ENCODE results near the gene IGFBP4.
A peak's percentile ranks its signal among the peaks of the same experiment; 100 is the strongest.
"Not testable (repeated sequence)": the region's sequence is repeated elsewhere in the genome, so short reads cannot be mapped to it uniquely, and the experiment has no call there.

The IGFBP4 gene

DNA sequence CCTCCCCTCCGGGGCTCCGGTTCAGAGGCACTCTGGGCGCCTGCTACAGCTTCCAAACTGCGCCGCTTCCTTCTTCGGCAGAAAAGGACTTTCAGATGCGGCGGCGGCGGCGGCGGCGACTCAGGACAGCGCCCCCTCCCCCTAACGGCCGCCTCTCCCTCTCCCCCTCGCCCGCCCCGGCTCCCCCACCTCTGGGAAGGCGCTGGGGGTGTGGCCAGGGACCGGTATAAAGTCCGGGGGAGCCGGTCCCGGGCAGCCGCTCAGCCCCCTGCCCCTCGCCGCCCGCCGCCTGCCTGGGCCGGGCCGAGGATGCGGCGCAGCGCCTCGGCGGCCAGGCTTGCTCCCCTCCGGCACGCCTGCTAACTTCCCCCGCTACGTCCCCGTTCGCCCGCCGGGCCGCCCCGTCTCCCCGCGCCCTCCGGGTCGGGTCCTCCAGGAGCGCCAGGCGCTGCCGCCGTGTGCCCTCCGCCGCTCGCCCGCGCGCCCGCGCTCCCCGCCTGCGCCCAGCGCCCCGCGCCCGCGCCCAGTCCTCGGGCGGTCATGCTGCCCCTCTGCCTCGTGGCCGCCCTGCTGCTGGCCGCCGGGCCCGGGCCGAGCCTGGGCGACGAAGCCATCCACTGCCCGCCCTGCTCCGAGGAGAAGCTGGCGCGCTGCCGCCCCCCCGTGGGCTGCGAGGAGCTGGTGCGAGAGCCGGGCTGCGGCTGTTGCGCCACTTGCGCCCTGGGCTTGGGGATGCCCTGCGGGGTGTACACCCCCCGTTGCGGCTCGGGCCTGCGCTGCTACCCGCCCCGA lies at the start of gene IGFBP4:
TSS of gene IGFBP4 (plus strand) at position 255 of the 792 bp plus-strand sequence. CDS start at position 541, 286 bp downstream.
- Mint-ChIP-seq H3K9me3 (no peaks in the 10 kb centered on the region), H3K27me3 (ENCODE audit: low read depth) (peaks cover 7% of the 10 kb centered on the region), H3K4me3 (peak within 1 kb of the TSS; percentile 87), H3K27ac (peak within 1 kb of the TSS; percentile 91), H3K4me1 (ENCODE audit: low read depth) (peaks cover 35% of the 10 kb centered on the region), H3K36me3 (ENCODE audit: low read depth) (peaks cover 11% of the 10 kb centered on the region)

GRCh38 chr17:40399185-40399584 lies 44.1 kb upstream of the IGFBP4 start:
- peaks cover 25% of the 10 kb centered on the region for H3K4me1 Mint-ChIP-seq (ENCODE audit: low read depth)
- H3K27ac Mint-ChIP-seq, result peak overlapping the region; percentile 70
- H3K9me3 Mint-ChIP-seq, result no peaks in the 10 kb centered on the region
- H3K4me3 Mint-ChIP-seq, result no peak overlapping the region
- H3K27me3 Mint-ChIP-seq (ENCODE audit: low read depth), result no peaks in the 10 kb centered on the region
- peaks cover 53% of the 10 kb centered on the region for H3K36me3 Mint-ChIP-seq (ENCODE audit: low read depth)

DNA sequence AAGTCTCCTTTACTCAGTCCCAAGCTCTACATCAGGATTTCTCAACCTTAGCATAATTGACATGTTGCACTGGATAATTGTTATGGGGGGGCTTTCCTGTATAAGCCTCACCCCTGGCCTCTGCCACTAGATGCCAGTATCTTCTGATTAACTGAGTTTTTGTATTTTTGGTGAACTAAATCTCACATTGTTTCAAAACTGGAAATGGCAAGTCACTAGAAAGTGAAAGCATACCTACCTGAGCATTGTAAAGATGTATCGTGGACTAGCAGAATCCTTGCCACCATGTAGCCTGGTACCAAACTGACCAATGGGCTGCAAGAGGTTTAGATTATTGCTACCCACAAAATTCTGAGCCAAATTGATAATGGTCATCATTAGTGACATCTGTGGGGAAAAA lies 40.6 kb upstream of the IGFBP4 start:
- Mint-ChIP-seq H3K27me3 (ENCODE audit: low read depth) (no peaks in the 10 kb centered on the region), H3K4me3 (peak overlapping the region; percentile 14), H3K4me1 (ENCODE audit: low read depth) (peaks cover 27% of the 10 kb centered on the region), H3K36me3 (ENCODE audit: low read depth) (peaks cover 59% of the 10 kb centered on the region), H3K27ac (peak overlapping the region; percentile 68), H3K9me3 (no peaks in the 10 kb centered on the region)

GRCh38 chr17:40404003-40404402 lies 39.2 kb upstream of the IGFBP4 start:
- Mint-ChIP-seq H3K36me3 (ENCODE audit: low read depth) (peaks cover 48% of the 10 kb centered on the region), H3K27ac (no peak overlapping the region), H3K4me3 (no peak overlapping the region)

GRCh38 chr17:40407460-40407859 lies 35.8 kb upstream of the IGFBP4 start:
- Mint-ChIP-seq H3K27ac (no peak overlapping the region), H3K36me3 (ENCODE audit: low read depth) (peaks cover 46% of the 10 kb centered on the region)

More at GRCh38 chr17:40404003-40404402, 39.2 kb upstream of the IGFBP4 start:
- Mint-ChIP-seq H3K9me3 (no peaks in the 10 kb centered on the region), H3K4me1 (ENCODE audit: low read depth) (peaks cover 27% of the 10 kb centered on the region), H3K27me3 (ENCODE audit: low read depth) (no peaks in the 10 kb centered on the region)

DNA sequence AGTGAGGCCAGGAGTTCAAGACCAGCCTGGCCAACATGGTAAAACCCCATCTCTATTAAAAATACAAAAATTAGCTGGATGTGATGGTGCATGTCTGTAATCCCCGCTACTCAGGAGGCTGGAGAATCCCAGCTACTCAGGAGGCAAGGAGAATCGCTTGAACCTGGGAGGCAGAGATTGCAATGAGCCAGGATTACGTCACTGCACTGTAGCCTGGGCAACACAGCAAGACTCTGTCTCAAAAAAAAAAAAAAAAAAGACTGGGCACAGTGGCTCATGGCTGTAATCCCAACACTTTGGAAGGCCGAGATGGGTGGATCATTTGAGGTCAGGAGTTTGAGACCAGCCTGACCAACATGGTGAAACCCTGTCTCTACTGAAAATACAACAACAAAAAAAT lies 33.7 kb upstream of the IGFBP4 start:
- Mint-ChIP-seq H3K36me3 (ENCODE audit: low read depth) (peaks cover 41% of the 10 kb centered on the region), H3K4me1 (ENCODE audit: low read depth) (peaks cover 34% of the 10 kb centered on the region)
- not testable (repeated sequence) for H3K27ac Mint-ChIP-seq; H3K4me3 Mint-ChIP-seq; H3K9me3 Mint-ChIP-seq; H3K27me3 Mint-ChIP-seq (ENCODE audit: low read depth)

More at GRCh38 chr17:40407460-40407859, 35.8 kb upstream of the IGFBP4 start:
- Mint-ChIP-seq H3K4me1 (ENCODE audit: low read depth) (peaks cover 32% of the 10 kb centered on the region), H3K4me3 (no peak overlapping the region), H3K27me3 (ENCODE audit: low read depth) (no peaks in the 10 kb centered on the region), H3K9me3 (no peaks in the 10 kb centered on the region)

GRCh38 chr17:40410082-40410481 lies 33.2 kb upstream of the IGFBP4 start:
- peaks cover 41% of the 10 kb centered on the region for H3K36me3 Mint-ChIP-seq (ENCODE audit: low read depth)
- no peak overlapping the region for H3K4me3 Mint-ChIP-seq
- H3K27ac Mint-ChIP-seq, result peak overlapping the region; percentile 1
- H3K4me1 Mint-ChIP-seq (ENCODE audit: low read depth), result peaks cover 34% of the 10 kb centered on the region
- H3K27me3 Mint-ChIP-seq (ENCODE audit: low read depth), result no peaks in the 10 kb centered on the region
- no peaks in the 10 kb centered on the region for H3K9me3 Mint-ChIP-seq

DNA sequence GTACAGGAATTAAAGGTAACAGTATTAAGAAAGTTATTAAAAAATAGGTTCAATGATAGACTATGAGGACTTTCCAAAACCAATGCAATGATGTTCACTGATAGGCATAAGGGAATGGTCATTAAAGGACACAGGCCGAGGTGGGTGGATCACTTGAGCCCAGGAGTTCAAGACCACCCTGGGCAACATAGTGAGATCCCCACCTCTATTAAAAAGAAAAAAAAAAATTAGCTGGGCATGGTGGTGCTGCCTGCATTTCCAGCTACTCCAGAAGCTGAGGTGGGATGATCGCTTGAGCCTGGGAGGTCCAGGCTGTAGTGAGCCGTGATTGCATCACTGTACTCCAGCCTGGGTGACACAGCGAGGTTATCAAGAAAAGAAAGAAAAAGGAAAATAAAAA lies 31.4 kb upstream of the IGFBP4 start:
- no peak overlapping the region for H3K27ac Mint-ChIP-seq
- H3K4me3 Mint-ChIP-seq, result no peak overlapping the region
- H3K36me3 Mint-ChIP-seq (ENCODE audit: low read depth), result peaks cover 44% of the 10 kb centered on the region
- no peaks in the 10 kb centered on the region for H3K9me3 Mint-ChIP-seq
- H3K27me3 Mint-ChIP-seq (ENCODE audit: low read depth), result no peaks in the 10 kb centered on the region
- H3K4me1 Mint-ChIP-seq (ENCODE audit: low read depth), result peaks cover 45% of the 10 kb centered on the region

- Mint-ChIP-seq H3K9me3 (no peaks in the 10 kb centered on the region), H3K27me3 (ENCODE audit: low read depth) (no peaks in the 10 kb centered on the region), H3K27ac (no peak overlapping the region), H3K36me3 (ENCODE audit: low read depth) (peaks cover 40% of the 10 kb centered on the region), H3K4me1 (ENCODE audit: low read depth) (peaks cover 48% of the 10 kb centered on the region), H3K4me3 (no peak overlapping the region)
Measured at GRCh38 chr17:40412880-40413279, 30.4 kb upstream of the IGFBP4 start.

DNA sequence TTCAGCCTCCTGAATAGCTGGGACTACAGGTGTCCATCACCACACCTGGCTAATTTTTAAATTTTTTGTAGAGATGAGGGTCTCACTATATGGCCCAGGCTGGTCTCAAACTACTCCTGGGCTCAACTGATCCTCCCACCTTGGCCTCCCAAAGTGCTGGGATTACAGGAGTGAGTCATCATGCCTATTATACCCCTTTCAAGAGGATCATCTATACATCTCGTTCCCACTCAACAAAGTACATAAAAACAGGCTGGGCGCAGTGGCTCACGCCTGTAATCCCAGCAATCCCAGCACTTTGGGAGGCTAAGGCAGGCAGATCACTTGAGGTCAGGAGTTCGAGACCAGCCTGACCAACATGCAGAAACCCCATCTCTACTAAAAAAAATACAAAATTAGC lies 28.9 kb upstream of the IGFBP4 start:
- Mint-ChIP-seq H3K4me1 (ENCODE audit: low read depth) (peaks cover 52% of the 10 kb centered on the region), H3K27ac (peak overlapping the region; percentile 36), H3K36me3 (ENCODE audit: low read depth) (peaks cover 39% of the 10 kb centered on the region)
- H3K9me3 Mint-ChIP-seq; H3K4me3 Mint-ChIP-seq; H3K27me3 Mint-ChIP-seq (ENCODE audit: low read depth): not testable (repeated sequence)

DNA sequence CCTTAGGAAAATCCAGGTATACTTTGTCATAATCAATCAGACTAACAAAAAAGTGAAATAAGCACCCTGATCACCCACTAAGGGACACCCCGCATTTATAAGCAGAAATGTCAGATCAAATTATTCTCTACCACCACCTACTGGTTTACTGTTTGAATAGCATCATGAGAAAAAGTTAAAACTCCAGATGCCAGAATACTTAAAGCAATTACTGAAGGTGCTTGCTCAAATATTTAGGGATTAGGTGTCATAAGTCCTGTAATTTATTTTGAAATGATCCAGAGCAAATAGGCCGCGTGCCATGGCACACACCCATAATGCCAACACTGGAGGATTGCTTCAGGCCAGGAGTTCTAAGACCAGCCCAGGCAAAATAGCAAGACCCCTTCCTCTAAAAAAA lies 27.9 kb upstream of the IGFBP4 start:
- Mint-ChIP-seq H3K27ac (peak overlapping the region; percentile 65), H3K4me1 (ENCODE audit: low read depth) (peaks cover 48% of the 10 kb centered on the region), H3K4me3 (peak overlapping the region; percentile 60), H3K36me3 (ENCODE audit: low read depth) (peaks cover 30% of the 10 kb centered on the region), H3K9me3 (no peaks in the 10 kb centered on the region), H3K27me3 (ENCODE audit: low read depth) (no peaks in the 10 kb centered on the region)

GRCh38 chr17:40416671-40417070 lies 26.6 kb upstream of the IGFBP4 start:
- H3K9me3 Mint-ChIP-seq, result no peaks in the 10 kb centered on the region
- H3K4me3 Mint-ChIP-seq, result peak overlapping the region; percentile 97
- H3K4me1 Mint-ChIP-seq (ENCODE audit: low read depth), result peaks cover 38% of the 10 kb centered on the region
- peak overlapping the region; percentile 95 for H3K27ac Mint-ChIP-seq
- peaks cover 20% of the 10 kb centered on the region for H3K36me3 Mint-ChIP-seq (ENCODE audit: low read depth)
- no peaks in the 10 kb centered on the region for H3K27me3 Mint-ChIP-seq (ENCODE audit: low read depth)

DNA sequence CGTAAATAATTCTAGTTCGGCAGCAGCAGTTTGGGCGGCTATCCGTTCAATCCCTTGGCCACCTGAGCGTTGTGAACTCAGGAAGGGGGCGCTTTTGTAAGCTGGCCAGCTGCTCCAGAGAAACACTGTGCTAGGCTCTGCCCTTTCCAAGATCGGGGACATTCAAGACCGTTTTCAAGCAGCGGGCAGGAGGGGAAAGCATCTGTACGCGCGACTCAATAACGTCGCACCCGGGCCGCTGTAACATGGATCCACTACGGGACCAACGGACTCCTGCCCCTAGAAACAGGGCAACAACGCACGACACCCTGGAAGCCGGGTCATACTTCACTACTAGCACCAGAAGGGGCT lies 26.0 kb upstream of the IGFBP4 start:
- H3K27ac Mint-ChIP-seq, result peak overlapping the region; percentile 95
- H3K36me3 Mint-ChIP-seq (ENCODE audit: low read depth), result peaks cover 17% of the 10 kb centered on the region

GRCh38 chr17:40417609-40418427 lies 25.4 kb upstream of the IGFBP4 start, which contains the start of gene TOP2A:
Gene TOP2A (minus strand): TSS chr17:40417896. CDS start chr17:40417791, 105 bp downstream.
- H3K36me3 Mint-ChIP-seq (ENCODE audit: low read depth), result peaks cover 11% of the 10 kb centered on the region
- H3K4me1 Mint-ChIP-seq (ENCODE audit: low read depth), result peaks cover 32% of the 10 kb centered on the region
- H3K4me3 Mint-ChIP-seq, result peak within 1 kb of the TSS; percentile 97
- no peaks in the 10 kb centered on the region for H3K9me3 Mint-ChIP-seq
- peaks cover 3% of the 10 kb centered on the region for H3K27me3 Mint-ChIP-seq (ENCODE audit: low read depth)
- H3K27ac Mint-ChIP-seq, result peak within 1 kb of the TSS; percentile 95

More for the DNA sequence above, 26.0 kb upstream of the IGFBP4 start:
- peaks cover 35% of the 10 kb centered on the region for H3K4me1 Mint-ChIP-seq (ENCODE audit: low read depth)
- no peaks in the 10 kb centered on the region for H3K9me3 Mint-ChIP-seq
- peak overlapping the region; percentile 97 for H3K4me3 Mint-ChIP-seq
- no peaks in the 10 kb centered on the region for H3K27me3 Mint-ChIP-seq (ENCODE audit: low read depth)

- Mint-ChIP-seq H3K4me3 (peak overlapping the region; percentile 97), H3K36me3 (ENCODE audit: low read depth) (peaks cover 11% of the 10 kb centered on the region), H3K27me3 (ENCODE audit: low read depth) (peaks cover 4% of the 10 kb centered on the region), H3K9me3 (no peaks in the 10 kb centered on the region), H3K27ac (peak overlapping the region; percentile 95), H3K4me1 (ENCODE audit: low read depth) (peaks cover 28% of the 10 kb centered on the region)
Measured at GRCh38 chr17:40418428-40418706, 24.9 kb upstream of the IGFBP4 start.

All from T-helper 1 cell treated with Interleukin-12 subunit alpha and Interleukin-12 subunit beta and Interleukin-4 antibody, amounts not matched to agents 30 μg/mL and 1 μg/mL, for 36 hours (primary cell).